Hematopoietic multipotent progenitor cell treated with erythropoietin and hydrocortisone succinate and interleukin-3 and kit ligand, for 17 days (in vitro differentiated cells): ENCODE results near the gene MLN.

Experiments
- DNase-seq: peaks from one replicate; pipeline ENCODE4 v3.0.0-alpha.2; 2015; ENCODE audit warnings: low spot score

MLN gene, protein sequence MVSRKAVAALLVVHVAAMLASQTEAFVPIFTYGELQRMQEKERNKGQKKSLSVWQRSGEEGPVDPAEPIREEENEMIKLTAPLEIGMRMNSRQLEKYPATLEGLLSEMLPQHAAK

DNA sequence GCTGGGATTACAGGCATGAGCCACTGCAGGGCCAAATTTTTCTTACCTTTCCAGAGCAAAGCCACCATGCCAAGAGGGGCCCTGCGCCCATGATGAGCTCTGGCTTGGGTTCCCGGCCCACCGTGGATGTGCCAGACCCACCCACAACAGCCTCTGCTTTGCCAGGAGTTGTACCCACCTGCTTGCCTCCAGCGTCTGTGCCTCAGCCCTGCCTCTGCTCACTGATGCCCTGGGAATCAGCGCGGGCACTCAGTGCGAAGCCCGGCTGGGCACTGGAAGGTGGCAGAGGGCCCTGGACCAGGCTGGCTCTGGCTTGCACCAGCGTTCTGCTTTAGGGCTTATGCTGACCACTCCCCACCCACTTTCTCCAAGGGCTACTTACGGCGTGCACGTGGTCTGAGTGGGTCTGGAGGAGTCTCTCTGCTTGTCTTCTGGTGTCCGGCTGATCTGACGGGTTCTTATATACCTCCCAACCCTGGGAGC is at the start of gene MLN:
TSS of gene MLN (minus strand) at position 433 of the 483 bp plus-strand sequence. CDS start 2,840 bp downstream, outside the sequence.
- DNase-seq = no peak

DNA sequence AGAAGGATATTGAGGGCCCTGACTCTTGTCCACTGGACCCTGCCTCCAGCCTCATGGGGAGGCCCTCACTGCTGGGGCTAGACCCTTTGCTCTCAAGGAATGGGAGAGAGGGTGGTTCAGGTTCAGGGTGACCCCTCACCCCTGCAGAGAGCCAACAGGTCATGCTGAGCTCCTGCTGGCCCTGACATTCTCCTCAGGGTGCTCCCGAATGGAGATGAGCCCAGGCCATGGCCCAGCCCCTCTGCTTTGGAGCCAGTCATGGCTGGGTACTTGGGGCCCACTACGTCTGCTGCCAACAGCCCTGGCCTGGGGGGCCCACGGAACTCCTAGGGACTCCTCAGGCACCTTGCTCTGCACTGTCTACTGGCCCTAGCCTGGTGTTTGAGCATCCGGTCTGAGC is 49.2 kb upstream of the MLN start:
- DNase-seq = no peak

DNA sequence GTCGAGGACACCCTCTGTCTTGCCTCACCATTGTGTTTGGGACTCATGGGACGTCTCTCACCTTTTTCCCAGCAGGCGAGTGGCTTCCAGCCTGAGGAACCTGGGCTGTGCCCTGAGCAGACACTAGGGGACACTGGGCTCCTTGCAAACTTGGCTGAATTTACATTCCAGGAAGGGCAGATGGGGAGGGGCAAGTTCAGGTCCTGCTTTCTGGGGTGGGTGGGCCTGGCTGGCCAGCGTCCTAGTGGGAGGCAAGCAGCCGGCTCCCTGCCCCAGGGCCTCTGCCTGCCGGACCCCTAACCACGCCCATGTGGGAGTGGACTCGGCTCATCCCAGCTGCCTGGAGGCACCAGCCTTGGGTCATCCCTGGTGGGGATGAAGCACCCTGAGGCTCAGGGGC is 48.2 kb upstream of the MLN start:
- no peak for DNase-seq

DNA sequence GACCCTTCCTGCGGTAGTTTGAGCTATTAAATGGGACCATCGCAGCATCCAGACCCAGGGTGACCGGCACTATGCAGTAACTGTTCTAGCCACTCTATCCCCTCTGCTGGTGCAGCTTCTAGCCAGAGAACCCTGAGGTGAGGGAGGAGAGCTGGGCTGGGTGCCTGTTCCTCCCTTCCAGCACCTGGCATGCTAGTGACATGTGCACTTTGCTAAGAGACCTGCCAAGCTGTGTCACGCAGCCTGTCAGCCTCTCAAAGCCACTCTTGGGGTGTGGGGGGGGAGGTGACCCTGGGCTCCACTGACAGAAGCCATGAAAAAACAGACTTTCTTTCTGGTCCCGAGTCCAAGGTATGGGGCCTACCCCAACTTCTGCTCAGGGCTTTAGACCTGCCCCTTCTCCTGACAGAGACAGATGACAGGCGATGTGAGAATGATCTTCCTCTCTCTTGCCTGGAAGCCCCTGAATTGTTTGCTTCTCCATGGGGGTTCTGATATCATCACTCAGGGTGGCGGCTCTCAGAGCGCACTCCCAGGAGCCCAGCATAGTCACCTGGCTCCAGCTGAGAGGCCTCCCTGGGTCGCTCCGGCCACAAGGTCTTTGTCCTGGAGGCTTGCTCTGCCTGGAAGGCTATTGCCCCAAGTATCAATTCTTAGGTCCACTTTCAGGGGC is 47.2 kb upstream of the MLN start:
- DNase-seq = no peak

DNA sequence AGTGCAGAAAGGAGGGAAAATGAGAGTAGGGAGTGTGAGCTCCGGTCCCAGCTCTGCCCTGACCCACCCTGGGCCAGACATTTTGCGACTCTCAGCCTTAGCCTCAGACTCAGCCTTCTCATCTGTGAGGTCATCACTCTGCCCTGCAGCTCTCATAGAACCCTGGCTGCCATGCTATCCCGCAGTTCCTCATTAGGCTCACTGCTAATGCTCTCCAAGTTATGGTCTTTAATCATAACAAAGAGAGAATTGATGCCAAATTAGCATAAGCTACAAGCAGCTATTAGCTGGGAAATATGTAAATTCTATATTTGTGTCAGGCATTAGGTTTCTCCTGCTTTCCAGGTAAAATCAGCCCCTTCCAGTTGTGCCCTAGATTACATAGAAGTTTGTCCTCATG is 46.5 kb upstream of the MLN start:
- DNase-seq = no peak

DNA sequence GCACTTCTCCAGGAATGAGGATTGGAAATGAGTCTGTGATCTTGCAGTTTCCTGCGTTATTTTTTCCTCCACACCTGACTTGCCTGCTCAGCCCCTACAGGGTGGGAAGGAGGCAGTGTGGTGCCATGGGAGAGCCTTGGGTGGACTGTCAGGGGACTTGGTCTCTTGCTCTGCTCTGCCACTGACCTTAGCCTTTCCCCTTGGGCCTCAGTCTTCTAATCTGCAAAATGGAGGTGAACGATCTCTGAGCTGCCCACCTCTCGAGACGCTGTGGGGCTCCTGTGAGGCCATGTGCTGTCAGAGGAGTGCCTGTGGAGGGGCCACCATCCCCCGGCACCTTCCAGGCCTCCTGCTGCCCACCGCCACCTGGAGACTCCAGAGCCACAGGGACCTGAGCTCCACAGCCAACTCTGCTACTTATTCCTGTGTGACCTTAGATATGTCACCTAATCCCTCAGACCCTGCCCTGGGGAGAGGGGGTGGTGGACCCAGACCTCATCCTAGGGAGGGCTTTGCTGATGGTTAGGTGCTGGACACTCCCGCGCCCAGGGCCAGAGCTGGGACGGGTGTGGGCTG is 45.8 kb upstream of the MLN start:
- no peak for DNase-seq

DNA sequence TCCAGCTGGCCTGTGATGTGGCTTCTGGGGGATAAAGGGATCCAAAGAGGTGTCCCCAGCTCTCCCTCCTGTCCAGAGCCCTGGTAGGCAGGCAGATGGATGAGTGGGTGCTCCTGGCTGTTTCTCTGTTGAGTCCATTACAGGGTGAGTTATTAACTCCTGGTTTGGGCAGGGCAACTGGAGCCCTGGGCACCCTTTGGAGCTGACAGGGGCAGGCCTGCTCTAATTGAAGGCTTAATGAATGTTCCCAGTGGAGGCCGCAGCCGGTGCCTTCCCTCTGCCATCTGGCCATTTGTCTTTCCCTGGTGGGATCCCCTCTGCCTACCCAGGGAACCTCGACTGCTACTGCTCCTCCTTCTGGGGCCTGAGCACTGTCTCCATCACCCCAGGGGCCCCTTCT is 44.7 kb upstream of the MLN start:
- no peak for DNase-seq

DNA sequence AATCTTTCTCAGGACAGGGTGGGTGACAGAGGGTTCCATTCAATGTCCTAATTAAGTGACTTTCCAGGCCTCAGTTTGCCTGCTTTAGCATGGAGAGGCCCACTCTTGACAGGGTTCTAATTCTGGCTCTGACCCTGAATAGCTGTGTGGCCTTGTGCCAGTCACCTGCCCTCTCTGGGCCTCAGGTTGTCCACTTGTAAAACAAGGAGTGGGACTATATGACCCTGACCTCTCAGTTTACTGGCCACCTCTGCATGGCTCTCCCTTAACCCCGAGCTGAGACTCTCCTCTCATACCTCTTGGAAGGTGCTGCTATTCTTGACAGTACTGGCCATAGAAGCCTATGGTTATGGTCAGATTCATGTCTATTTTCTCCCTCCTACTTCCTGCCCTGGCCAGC is 44.1 kb upstream of the MLN start:
- DNase-seq = no peak

DNA sequence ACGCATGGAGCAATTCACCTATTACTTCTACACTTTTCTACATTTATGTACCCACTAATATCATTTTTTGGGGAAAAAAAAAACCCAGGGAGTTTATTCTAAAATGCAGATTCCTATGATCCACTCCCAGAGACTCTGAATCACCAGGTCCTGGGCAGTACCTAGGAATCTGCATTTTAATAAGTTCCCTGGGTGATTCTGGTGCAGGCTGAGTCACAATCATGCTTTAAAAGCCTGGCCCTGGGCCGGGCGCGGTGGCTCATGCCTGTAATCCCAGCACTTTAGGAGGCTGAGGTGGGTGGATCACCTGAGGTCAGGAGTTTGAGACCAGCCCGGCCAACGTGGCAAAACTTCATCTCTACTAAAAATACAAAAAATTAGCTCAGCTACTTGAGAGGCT is 43.3 kb upstream of the MLN start:
- no peak for DNase-seq

DNA sequence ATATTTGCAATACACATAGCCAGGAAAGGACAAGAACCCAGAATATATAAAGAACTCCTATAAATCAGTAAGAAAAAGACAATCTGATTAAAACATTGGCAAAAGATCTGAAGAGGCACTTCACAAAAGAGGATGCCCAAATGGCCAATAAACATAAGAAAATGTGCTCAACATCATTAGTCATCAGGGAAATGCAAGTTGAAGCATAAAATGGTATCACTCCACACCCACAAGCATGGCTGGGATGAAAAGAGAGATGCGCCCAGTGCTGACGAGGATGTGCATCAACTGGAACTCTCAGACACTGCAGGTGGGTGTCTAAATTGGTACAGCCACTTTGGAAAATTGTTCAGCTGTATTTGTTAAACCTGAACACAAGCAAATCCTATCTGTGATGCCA is 42.4 kb upstream of the MLN start:
- DNase-seq = no peak

DNA sequence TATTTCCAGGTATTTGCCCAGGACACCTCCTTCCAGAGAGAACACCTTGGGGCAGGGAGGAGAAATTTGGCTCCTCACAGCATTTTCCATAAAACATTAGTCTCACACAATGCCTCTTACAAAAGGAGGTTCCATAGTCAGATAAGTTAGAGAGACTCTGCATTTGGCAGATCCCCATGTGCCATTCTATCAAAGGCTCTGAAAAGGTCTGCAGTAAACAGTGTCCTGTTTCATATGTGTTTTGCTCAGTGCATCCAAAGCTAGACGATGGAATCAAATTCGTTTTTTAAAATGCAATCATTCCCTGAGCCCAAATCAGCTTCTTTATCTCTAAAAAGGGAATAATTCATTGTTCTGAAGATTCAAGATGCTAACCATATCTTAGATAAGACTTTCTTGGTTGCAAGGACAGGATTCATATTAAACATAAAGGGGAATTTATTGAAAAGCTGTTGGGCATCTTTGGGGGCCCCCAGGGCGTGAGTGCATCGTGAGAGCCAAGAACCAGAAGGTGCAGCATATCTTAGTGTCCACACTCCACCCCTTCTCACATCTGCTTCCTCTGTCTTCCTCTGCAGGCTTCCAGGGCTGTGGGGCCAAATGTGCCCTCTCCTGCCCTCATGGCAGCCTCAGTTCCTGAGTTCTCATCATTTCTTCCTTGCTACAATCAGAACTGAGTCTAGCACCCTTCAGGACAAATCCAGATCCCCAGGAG is 41.4 kb upstream of the MLN start:
- no peak for DNase-seq

DNA sequence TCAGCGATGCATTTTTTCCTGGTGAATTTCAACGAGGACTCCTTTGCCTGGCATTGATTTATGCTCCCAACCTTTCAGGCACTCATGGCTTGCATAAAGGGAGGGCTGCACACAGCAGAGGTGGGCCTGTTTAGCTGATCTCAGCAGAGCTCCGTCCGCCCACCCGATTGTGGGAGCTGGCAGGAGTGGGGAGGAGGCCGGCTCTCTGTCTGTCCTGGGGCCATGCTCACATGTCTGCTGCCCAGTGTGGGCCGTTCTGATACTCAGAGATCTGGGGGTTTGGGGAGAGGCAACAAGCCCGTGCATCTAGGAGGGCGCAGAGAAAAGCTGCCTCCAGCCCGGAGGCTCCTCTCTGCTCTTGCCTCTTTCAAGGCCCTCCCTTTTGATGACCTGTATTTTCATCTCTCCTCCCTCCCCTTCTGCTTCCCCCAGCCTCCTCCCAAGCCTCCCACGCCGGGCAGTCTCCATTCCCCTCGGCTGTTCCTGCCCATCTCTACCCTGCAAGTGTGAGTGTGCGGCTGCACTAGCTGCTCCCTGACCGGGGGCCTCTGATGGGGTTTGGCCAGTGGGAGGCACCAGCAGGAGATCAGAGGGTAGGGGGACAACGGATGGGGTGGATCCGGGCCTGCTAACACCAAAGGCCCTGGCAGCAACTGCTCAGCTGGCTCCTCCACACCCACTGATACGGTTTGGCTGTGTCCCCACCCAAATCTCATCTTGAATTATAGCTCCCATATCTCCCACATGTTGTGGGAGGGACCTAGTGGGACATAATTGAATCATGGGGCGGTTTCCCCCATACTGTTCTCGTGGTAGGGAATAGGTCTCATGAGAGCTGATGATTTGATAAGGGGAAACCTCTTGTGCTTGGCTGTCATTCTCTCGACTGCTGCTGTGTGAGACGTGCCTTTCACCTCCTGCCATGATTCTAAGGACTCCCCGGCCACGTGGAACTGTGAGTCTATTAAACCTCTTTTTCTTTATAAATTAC is 39.6 kb upstream of the MLN start:
- no peak for DNase-seq

DNA sequence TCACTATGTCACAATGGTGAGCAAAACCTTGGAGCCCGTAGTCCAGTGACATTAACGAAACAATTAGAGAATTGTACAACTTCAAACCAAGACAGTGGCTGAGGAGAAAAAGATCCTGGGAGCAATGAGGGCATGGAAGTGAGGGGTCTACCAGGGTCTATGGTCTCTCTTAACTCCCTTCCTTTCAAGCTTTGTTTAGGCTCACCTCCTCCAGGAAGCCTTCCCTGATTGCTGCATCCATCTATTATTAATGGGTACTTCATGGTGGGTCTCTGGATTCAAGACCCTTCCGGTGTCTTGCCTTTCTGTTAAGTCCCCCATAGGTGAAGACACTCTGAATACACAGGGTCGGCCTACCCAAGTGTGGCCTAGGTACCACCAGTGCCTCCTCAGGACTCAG is 38.1 kb upstream of the MLN start:
- no peak for DNase-seq

DNA sequence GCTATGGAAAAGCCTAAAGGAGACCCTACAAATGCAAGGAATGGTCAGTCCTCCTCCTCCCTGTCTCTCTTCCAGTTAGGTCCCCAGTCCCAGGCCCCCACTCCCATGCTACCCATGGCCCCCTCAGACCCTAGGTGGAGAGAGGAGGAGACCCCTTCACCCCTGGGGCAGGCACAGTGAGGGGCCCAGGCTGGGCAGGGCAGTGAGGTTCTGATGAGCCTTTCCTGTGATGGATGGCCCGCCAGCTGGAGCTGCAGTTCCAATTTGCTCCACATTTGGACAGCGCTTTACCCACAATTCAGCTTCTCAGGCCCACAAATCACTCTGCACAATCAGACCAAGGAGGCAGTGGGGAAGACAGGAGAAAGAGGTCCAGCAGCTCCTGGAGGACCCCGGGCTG is 37.3 kb upstream of the MLN start:
- no peak for DNase-seq

DNA sequence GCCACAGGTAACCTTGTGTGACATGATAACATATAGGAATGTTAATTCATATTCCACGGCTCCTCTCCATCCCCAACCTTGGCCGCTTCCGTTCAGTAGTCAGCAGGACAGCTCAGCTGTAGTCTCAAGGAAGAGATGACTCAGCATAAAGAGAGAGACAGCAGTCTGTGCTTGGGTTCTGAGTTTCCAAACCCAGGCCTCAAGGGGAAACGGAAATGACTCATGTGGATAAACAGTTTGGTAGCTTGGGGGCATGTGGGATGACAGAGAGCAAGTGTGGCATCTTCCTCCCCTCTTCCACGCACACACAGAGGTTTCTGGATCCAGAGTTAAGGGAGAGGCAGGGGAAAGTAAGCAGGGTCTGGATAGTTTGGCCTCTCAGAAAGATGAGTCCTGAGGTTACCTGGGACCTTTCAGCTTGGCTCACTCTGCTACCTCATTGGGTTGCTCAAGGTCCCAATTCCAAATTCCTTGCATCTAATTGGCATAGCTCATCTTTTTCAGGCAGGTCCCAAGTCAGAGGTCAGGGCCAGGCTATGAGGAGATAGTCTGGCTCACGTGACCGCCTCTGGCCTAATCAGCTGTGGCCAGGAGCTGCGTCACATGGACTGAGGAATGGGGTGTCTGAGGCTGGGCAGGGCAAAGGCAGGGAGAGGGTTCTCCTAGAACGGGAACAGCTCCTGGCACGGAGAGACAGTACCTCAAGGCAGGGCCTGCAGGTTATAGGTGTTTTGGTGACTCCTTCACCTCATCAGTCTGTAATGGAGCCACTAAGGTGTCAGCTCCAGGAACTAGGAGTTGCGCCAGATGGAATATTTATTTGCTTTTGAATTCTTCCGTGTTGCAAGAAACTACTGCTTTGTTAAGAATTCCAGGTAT is 36.5 kb upstream of the MLN start:
- DNase-seq = peak; percentile 76

DNA sequence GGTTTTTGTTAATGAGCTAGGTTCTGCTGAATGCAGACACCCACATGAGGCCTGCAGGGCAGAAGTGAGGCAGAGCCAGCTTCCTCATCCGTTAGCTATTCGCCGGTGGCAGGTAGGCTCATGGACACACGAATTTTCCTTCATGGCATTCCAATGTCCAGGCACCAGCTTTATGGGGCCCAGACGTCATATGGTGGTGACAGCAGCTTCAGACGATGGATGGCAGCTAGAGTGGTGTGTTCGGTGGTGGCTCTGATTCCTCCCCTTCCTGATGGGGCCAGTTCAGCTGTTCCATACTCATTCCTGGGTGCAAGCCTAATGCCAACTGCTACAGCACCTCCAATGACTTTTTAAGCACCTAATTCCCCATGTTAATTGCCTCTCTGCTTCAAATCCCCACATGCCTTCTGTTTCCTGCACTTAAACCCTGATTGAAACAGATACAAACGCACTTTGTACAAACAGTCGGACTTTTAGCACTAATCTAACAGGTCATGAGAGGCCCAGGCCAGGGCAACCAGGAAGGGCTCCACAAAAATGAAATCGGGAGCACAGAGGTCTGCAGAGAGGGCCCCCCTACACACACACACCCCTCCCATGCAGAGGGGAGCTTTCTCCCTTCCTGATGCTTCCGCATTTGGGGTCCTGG is 35.7 kb upstream of the MLN start:
- DNase-seq = no peak

DNA sequence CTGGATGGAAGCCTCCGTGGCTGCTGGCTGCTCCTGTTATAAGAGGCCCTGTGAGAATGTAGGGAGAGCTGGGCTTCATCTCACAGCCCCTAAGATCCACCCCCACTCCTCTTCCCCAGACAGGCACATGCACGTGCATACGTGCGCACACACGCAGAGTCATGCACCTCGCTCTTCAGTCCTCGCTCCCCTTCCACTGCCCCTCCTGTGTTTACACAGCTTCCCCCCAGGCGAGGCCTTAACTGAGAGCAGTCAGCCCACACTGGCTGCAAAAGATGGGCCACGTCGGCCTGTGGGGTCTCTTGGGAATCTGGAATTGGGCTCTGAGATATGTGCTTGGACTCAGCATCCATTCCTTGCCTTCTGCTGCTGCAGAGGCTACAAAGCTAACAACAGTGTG is 35.2 kb upstream of the MLN start:
- DNase-seq = no peak

DNA sequence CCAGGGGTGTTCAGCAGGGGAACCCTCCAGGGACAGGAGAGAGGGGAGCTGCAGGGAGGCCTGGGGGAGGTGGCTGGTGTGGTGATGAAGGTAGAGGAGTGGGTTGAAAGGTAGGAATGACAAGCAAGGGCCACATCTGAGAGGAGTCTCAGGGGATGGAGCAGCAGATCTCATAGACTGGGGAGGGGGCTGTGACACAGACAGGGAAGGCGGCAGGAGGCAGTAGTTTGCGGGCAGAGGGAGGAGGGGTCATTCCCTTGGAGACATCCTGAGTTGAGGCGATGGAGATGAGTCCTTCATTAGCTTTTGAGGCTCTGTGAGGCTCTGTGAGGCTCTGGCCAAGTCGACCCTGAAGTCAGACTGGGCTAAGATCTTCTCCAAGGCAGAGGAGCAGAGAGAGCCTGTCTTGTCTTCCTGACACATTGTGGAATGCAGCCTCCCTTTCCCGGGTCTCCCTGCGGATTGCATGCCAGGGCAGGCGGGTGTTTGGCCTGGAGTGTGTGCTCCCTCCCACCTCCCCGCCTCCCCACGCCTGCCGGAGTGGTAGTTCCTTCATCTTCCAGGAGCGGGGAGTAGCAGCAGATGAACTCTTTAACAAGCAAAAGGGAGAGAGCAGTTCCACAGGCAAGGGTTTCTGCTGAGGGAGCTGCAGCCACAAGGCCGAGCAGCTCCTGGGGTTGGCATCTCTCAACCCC is 34.3 kb upstream of the MLN start:
- DNase-seq = no peak

DNA sequence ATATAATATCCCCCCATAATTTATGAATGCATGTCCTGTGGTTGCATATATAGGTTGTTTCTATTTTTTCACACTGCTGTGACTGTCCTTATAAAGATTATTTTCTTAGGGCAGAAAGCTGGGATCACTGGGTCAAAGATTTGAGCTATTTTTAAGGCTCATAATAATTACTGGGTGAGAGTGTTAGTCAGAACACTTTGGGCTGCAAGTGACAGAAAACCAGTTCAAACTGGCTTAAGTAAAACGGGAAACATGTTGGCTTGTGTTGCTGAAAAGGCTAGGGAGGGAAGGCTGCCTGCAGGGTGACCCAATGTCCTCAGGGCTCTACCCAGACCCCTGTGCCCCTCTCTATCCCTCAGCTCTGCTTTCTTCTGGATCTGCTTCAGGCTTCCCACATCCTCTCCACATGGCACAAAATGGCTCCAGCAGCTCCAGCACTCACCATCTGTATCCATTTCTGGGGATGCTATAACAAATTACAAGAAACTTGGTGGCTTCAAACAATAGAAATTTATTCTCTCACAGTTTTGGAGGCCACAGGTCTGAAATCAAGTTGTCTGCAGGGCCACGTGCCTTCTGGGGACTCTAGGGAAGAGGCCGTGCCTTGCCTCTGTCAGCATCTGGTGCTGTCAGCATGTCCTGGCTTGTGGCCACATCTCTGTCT is 33.1 kb upstream of the MLN start:
- no peak for DNase-seq
